Pancreas (tissue), 10 donors: ENCODE data around the gene GCN1. TPM values are rescaled to one million over a fixed set of nuclear protein-coding genes. Genes with fewer than 3 reads are reported as not detected.
"Not testable (repeated sequence)": the region's sequence is repeated elsewhere in the genome, so short reads cannot be mapped to it uniquely, and the experiment has no call there.

Source experiments
- ATAC-seq, 4 donors: fragments of 200-7000 bp; cut with Tn5 transposase; one replicate each; pipeline versions ENCODE4 v1.8.0 to v1.9.1; 2020; ENCODE audit warnings: mild to moderate bottlenecking in 4 of 4, moderate library complexity in 4 of 4
- DNase-seq, 6 donors: peaks; one replicate each; pipeline ENCODE4 v3.0.0-alpha.2; 2020
- FAIRE-seq: peaks from 2 replicates; lab custom pipeline; 2012; peaks lifted over from hg19 to GRCh38; lab: Jason Lieb, UNC
- H3K27ac ChIP-seq, 4 donors: fragments of 200-600 bp; sonication (generic); 1 replicate in 3 of 4; 2 replicates in 1 of 4; pipeline versions ENCODE4 v1.5.0 to v1.8.0; 2020
- H3K27me3 ChIP-seq, 4 donors: fragments of 200-600 bp; one replicate each; pipeline ENCODE4 v1.8.0; 2021
- H3K36me3 ChIP-seq, 3 donors: fragments of 200-600 bp; sonication (generic) in 1 of 3; one replicate each; pipeline versions ENCODE4 v1.5.0 to v1.8.0; 2020 to 2021
- H3K4me1 ChIP-seq, 3 donors: fragments of 200-600 bp; one replicate each; pipeline ENCODE4 v1.8.0; 2021
- H3K4me3 ChIP-seq, 4 donors: fragments of 200-600 bp; sonication (generic) in 2 of 4; one replicate each; pipeline versions ENCODE4 v1.5.0 to v1.8.0; 2020 to 2021
- H3K9me3 ChIP-seq, 4 donors: fragments of 200-600 bp; one replicate each; pipeline ENCODE4 v1.8.0; 2021
- CTCF ChIP-seq, 4 donors: fragments of 200-600 bp; sonication (generic) in 3 of 4; IDR thresholded peaks; one replicate each; pipeline versions ENCODE4 v1.5.0 to v1.8.0; 2021; ENCODE audit warnings: antibody characterized with exemption in 4 of 4
- WGBS, 2 donors: extraction: QIAGEN DNeasy Blood & Tissue Kit; methylation state at CpG; one replicate each; pipeline ENCODE4 v1.1.7; 2013; 5-methylcytosine and 5-hydroxymethylcytosine counted together
- intact Hi-C, 3 donors: fragments of 100-400 bp; cut with DNase I; formaldehyde crosslinking; loops; one replicate each; pipeline versions ENCODE4 v1.11.1 to v1.14.2; 2022
- polyA plus RNA-seq, 2 donors: library from polyadenylated mRNA; stranded (reverse); fragments of 200-250 nt; gene quantifications; one replicate each; pipeline ENCODE4 v1.2.3, GENCODE V29; 2013
- total RNA-seq, 6 donors: library from RNA; stranded (reverse); fragmentation: NEBNext Ultra II Directional in 4 of 6; extraction: Animal tissue kit (Norgen Biotek cat#: 25700) in 4 of 6; gene quantifications; one replicate each; pipeline versions ENCODE4 v1.2.1 to v1.2.4, GENCODE V29; 2021 to 2023
- donor health status: healthy with polysubstance abuse.
- donor health status: DM: no; HTN: no; CAD: no; lungs with moderate emphysema.
- donor health status: DM: no; HTN: no; CAD: no.
- donor health status: control.
- donor health status: control.
- donor health status: Bipolar disorder and iron deficiency.
- donor health status: DM: yes; HTN: yes; CAD: no.
- donor health status: DM: no; HTN: no; CAD: no.
- donor health status: DM: no; HTN: no; CAD: no.
- donor health status: DM: yes; HTN: yes; CAD: no.

GCN1 gene
- total and polyA plus RNA-seq, 8 donors, result 18.9 to 54.1 (median 37.7) TPM

DNA sequence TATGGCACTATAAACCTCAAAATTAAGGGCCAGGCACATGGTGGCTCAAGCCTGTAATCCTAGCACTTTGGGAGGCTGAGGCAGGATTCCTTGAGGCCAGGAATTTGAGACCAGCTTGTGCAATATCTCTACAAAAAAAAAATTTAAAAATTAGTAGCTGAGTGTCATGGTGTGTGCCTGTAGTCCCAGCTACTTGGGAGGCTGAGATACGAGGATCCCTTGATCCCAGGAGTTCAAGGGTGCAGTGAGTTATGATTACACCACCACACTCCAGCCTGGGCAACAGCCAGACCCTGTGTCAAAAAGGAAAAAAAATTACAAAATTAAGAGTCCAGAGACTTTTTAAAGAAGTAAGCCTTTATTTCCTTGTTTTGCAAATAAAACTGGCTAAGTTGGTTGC lies 1.8 kb upstream of the GCN1 start:
- WGBS, 2 donors, result 80 to 91% methylated on average over 1 of the region's 1 CpG
- FAIRE-seq (no peak), DNase-seq (no peak), ATAC-seq (no peak)
- TF ChIP-seq CTCF (IDR thresholded peaks at IDR 0.05), result no peak
- Histone ChIP-seq H3K4me1 (peaks cover 13 to 35% (median 19%) of the 10 kb centered on the region in 3 donors), H3K27me3 (no peaks in the 10 kb centered on the region), H3K9me3 (no peaks in the 10 kb centered on the region), H3K27ac (no peak overlapping the region), H3K4me3 (no peak overlapping the region), H3K36me3 (peaks cover 0 to 35% (median 23%) of the 10 kb centered on the region in 3 donors)
- intact Hi-C loops, result no loop called here

DNA sequence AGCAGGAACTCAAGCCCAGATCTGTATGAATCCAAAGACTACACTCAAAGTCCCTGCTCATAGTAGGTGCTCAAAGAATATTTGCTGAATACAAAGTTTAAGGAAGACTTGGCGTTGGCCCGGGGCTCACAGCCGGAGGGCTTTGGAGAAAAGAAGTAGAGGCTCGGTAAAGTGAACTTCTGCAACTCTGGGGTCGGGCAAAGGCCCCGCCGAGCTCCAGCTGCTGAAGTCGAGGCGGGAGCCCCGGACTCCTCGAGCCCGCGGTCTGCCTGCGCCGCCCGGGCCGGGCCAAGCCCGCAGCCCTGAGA lies 335 bp downstream of the GCN1 start:
- no peak for TF ChIP-seq CTCF (IDR thresholded peaks at IDR 0.05)
- 0% methylated on average over 18 of the region's 18 CpGs for WGBS, 2 donors
- FAIRE-seq (no peak), ATAC-seq (peak in 3 of 4 donors; percentile 21 to 52 (median 39)), DNase-seq (no peak)
- peak overlapping the region; percentile 86 to 99 (median 93) for H3K4me3 ChIP-seq
- H3K27me3 ChIP-seq, result no peaks in the 10 kb centered on the region
- peak overlapping the region; percentile 80 to 83 (median 82) for H3K27ac ChIP-seq
- peaks cover 0 to 38% (median 22%) of the 10 kb centered on the region in 3 donors for H3K36me3 ChIP-seq
- intact Hi-C loops, result no loop called here
- H3K9me3 ChIP-seq, result no peaks in the 10 kb centered on the region
- peaks cover 7 to 30% (median 10%) of the 10 kb centered on the region in 3 donors for H3K4me1 ChIP-seq

DNA sequence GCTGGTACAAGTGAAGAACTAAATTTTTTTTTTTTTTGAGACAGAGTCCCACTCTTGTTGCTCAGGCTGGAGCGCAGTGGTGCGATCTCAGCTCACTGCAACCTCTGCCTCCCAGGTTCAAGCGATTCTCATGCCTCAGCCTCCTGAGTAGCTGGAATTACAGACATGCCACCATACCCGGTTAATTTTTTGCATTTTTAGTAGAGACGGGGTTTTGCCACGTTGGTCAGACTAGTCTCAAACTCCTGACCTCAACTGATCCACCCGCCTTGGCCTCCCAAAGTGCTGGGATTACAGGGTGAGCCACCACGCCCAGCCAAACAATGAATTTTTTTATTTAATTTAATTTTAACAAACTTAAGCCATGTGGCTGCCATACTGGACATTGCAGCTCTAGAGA lies 1.2 kb downstream of the GCN1 start:
- Histone ChIP-seq H3K36me3 (peaks cover 0 to 38% (median 18%) of the 10 kb centered on the region in 3 donors), H3K4me1 (peaks cover 7 to 30% (median 9%) of the 10 kb centered on the region in 3 donors), H3K4me3 (peak overlapping the region in 2 of 4 donors; percentile 97 to 99)
- ATAC-seq, H3K9me3 ChIP-seq, H3K27ac ChIP-seq, FAIRE-seq, H3K27me3 ChIP-seq, DNase-seq, intact Hi-C loops: not testable (repeated sequence)
- 65 to 72% methylated on average over 8 of the region's 8 CpGs for WGBS, 2 donors

- TF ChIP-seq CTCF (IDR thresholded peaks at IDR 0.05), result no peak
- no peaks in the 10 kb centered on the region for H3K9me3 ChIP-seq
- no peaks in the 10 kb centered on the region for H3K27me3 ChIP-seq
- ATAC-seq (no peak), FAIRE-seq (no peak), DNase-seq (no peak)
- intact Hi-C loops, result no loop called here
- peaks cover 5 to 18% (median 10%) of the 10 kb centered on the region in 3 donors for H3K36me3 ChIP-seq
- 65 to 69% methylated on average over 7 of the region's 7 CpGs for WGBS, 2 donors
- no peak overlapping the region for H3K4me3 ChIP-seq
- H3K4me1 ChIP-seq, result peaks cover 0 to 19% (median 9%) of the 10 kb centered on the region in 3 donors
- H3K27ac ChIP-seq, result no peak overlapping the region
Observed at GRCh38 chr12:120190985-120191480, 3.5 kb downstream of the GCN1 start.

DNA sequence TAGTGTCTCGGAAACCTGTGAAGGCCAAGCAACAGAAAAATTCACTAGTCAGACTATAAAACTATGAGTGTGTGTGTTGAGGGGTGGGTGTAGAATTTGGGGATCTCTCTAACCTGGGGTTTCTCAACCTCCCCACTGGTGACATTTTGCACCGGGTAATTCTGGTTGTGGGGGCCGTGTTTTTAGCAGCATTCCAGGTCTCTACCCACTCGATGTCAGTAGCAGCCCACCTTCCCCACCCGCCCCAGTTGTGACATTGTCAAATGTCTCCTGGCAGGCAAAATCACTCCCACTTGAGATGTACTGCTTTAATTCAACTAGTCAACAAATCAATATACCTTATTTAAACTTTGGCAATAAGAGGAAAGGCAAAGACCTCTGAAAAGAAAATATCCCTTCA lies 4.1 kb downstream of the GCN1 start:
- WGBS, 2 donors, result 80 to 84% methylated on average over 5 of the region's 5 CpGs
- no peak overlapping the region for H3K4me3 ChIP-seq
- peaks cover 0 to 19% (median 8%) of the 10 kb centered on the region in 3 donors for H3K4me1 ChIP-seq
- no peak for TF ChIP-seq CTCF (IDR thresholded peaks at IDR 0.05)
- H3K27ac ChIP-seq, result no peak overlapping the region
- no peaks in the 10 kb centered on the region for H3K9me3 ChIP-seq
- DNase-seq, result no peak
- no peak for ATAC-seq
- peaks cover 5 to 18% (median 10%) of the 10 kb centered on the region in 3 donors for H3K36me3 ChIP-seq
- no peaks in the 10 kb centered on the region for H3K27me3 ChIP-seq
- FAIRE-seq, result no peak
- intact Hi-C loops, result no loop called here
